ENCODE data around the gene PVRIG.
A peak's percentile ranks its signal among the peaks of the same experiment; 100 is the strongest.
"Not testable (repeated sequence)": the region's sequence is repeated elsewhere in the genome, so short reads cannot be mapped to it uniquely, and the experiment has no call there.

PVRIG gene

DNA sequence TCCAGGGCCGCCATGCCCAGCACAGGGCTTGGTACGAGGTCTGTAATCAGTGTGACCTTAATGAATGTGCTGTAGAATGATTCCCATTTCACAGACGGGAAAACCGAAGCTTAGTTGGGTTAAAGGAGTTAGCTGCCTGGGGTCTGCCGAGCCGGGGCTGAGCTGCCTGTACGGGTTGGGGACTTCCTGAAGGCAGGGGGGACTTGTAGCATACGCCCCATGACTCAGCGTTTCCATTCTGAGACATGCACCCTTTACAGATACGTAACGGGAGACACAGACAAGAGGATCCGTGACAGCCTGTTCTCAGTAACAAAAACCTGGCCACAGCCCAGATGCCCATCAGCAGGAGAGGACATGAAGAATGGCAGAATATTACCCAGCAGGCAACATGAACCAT is 23.6 kb downstream of the PVRIG start:
- DNase-seq, result not testable (repeated sequence)

DNA sequence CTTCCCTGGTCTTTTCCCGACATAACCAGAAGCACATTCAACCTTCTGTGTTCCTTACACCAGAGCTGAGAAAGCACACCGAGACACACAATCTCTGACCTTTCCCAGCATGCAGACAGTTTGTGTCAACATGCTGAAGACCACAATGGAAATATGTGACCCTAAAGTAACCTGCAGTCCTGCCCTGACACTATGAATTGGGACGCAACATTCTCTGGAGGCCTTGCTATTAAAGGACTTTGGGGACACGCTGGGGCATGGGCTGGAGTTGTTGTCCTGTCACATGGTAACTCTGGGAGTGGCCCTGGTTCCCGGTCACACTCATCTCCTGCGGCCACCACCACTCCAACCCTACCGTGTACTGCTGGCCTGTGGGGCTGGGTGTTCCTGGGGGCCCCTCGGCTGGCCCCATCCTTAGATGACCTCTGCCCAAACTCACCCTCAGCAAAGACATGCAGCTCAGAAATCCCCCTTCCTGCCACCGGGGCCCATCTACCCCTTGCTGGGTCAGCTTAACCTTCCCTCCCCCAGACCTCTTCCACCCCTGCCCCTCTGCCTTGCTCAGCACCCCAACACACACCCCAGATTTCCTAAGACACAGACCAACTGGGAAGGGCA is 25.3 kb downstream of the PVRIG start:
- not testable (repeated sequence) for DNase-seq

DNA sequence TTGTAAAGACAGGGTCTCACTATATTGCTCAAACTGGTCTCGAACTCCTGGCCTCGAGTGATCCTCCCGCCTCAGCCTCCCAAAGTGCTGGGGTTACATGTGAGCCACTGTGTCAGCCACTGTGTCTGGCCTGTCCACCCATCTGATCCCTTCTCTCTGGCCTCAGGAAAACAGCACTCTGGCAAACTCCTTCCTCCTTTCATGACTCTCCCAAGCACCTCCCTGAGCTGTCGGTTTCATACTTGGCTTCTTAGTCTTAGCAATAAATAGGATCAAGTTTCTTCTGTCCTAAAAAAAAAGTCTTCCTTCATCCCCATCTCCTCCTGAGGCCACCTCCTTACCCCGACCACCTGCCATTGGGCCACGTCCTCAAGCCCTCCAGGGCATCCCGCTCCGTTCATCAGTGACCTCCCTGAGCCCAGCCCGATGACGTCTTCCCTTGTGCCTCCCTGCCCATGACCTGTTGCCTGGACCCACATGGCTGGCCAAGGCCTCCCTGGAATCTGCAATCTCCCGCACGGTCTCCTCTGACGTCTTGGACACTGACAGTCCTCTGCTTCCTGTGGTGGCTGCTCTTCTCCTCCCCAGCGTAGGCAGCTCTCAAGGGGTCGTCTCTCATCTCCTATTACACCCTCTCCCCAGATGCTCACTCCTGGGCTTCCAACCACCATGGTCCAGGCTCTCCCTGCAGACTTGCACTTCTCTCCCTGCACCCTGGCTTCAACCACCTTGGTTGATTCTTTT is 26.5 kb downstream of the PVRIG start:
- DNase-seq, result not testable (repeated sequence)

- not testable (repeated sequence) for DNase-seq
Observed at GRCh38 chr7:100246865-100247137, 27.1 kb downstream of the PVRIG start.

DNA sequence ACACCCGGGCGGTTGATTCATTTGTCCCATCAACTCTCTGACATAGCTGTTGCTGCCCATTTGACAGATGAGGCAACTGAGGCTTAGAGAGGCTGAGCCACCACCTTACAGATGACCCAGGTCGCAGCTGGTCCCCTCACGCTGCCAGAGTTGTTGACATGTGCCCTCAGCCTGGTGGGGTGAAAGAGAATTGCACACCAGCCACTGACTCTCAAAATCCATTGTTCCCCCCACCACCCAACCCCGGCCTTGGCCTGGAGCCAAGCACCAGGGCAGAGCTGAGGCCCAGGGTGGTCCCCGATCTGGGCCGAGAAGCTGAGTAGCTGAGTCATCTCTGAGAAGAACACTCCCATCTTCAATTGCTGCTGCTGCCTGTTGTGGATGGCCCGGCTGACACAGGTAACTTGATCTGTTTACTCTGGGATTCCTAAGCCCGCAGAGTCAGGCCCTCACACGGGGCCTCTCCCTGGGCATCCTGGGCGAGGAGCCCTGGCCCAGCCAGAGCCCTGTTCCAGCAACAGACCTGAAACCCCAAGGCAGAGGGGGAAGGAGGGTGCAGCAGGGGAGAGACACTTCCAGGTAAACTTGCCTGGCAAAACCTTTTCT is 27.5 kb downstream of the PVRIG start:
- DNase-seq, result peak; percentile 48

DNA sequence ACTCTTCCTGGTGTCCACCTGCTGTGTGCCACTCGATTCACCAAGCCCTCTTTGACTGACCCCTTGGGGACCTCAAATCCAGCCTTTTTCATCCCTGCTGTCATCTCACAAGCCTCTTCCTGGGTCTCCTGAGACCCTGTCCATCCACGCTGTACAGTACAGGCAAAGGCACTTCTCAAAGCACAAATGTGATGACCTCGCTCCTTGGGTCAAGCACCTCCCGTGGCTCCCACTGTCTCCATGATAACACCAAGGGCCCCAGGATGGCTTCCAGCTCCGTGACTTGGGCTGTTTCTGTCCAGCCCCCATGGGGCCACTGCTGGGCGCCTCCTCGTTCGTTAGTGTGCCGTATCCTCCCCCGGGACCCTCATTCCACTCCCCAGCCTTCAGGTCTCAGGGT is 28.7 kb downstream of the PVRIG start:
- DNase-seq, result no peak

DNA sequence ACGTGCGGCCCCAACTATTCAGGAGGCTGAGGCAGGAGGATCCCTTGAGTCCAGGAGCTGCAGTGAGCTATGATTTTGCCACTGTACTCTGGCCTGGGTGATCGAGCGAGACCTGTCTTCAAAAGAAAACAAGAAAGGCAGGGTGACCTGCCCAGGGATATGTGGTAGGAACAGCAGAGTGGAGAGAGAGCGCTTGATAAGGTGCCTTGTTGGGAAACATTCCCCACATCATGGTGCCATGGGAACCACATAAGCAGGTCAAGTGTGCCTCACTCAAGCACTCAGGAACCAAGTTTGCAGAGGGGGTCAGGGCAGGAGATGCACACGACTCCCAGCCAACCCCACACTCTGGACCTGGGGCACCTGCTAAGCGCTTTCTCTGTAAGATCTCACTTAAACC is 37.3 kb downstream of the PVRIG start:
- DNase-seq, result no peak

DNA sequence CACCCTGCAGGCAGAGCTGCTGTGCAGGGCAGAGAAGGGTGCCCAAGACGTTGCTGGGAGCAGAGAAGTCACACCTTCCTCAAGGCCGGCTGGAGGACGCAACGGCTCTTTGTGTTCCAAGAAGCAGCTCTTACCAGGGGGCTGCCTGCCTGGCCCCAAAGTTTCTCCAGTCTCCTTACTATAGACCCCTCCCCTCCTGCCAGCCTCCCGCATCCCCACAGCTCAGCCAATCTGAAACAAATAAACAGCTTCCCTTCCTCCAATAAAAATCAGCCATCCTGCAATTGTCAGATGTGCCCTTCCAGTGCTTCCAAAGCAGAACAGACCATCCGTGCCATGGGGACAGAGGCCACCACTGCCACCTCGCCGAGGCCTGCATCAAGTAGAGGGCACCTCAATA is 40.2 kb downstream of the PVRIG start:
- DNase-seq, result not testable (repeated sequence)

- DNase-seq, result not testable (repeated sequence)
Observed at GRCh38 chr7:100262896-100263295, 43.1 kb downstream of the PVRIG start.

DNA sequence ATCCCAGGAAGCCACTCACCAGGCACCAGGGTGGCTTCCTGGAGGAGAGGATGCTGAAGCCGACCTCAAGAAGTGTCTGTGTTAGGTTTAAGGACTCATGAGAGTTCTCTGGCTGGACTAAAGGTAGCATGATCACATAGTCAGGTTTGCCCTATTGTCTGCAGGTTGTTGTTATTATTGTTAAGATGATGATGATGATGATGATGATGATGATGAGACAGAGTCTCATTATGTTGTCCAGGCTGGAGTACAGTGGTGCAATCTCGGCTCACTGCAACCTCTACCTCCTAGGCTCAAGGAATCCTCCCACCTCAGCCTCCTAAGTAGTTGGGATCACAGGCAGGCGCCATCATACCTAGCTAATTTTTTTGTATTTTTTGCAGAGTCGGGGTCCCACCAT is 44.5 kb downstream of the PVRIG start:
- not testable (repeated sequence) for DNase-seq

DNA sequence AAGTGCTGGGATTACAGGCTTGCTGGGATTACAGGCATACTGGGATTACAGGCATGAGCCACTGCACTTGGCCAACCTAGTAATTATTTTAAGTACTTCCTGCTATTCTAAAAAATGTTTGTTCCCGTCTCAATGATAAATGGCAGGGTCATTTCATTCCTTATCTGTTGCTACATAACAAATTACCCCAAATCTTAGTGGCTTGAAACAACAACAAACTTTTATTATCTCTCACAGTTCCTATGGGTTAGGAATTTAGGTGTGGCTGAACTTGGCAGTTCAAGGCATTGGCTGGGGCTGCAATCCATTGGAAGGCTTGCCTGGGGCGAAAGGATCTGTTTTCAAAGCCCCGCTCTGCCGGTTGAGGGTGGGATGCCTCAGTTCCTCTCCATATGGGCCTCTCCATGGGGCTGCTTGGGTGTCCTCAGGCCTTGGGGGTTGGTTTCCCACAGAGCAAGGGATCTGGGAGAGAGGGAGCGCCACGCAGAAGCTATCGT is 45.0 kb downstream of the PVRIG start:
- DNase-seq, result not testable (repeated sequence)

GRCh38 chr7:100265851-100266250 is 46.1 kb downstream of the PVRIG start:
- not testable (repeated sequence) for DNase-seq

DNA sequence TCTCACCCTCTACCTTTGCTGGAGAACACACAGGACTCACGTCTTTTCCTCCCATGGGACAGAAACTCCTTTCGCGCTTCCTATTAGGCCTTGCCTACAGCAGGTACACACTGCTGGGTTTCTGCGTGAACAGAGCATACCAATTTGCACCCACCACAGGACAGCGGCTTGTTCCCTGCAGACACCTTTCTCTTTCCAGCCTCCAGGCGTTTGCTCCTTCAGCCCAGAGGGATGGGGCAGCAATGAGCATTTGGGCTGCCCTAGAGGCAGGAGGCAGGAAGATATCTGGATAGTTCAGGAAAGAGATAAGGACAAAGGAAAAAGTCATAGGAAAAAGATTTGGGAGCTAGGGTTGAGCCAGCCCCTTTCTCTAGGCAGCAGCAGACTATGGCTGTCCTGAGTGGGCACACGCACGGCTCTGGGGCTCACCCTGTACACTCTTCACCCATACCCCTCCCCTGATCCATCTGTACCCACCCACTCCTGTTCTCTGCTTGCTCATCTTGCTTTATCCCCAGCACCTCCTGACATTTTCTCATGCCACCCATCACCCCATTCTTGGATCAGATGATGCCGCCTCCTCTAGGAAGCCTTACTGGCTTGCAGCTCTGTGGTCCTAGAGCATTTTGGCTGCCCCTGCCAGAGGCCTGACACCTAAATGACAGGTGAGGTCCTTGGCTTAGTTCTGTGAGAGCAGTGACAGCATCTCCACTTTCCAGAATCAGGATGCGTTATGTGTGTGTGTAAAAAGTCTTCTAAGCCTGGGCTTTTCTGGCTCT is 47.0 kb downstream of the PVRIG start:
- DNase-seq, result no peak

DNA sequence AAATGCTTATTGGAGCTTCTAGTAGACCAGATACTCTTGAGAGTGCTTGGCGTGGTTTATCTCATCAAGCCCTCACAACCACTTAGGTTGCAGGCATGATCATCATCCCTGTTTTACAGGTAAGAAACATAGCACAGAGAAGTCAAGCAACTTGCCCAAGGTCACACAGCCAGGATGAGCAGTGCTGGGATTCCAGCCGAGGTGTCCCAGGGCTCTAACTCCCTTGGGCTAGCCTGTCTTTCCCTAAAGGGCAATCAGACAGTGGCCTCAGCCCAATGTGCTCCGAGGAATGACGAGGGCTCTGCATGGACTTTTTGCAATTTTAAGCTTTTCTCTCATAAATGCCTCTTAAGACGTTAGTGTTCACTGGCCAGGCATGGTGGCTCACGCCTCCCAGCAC is 47.9 kb downstream of the PVRIG start:
- DNase-seq, result no peak

- DNase-seq, result not testable (repeated sequence)
Observed at GRCh38 chr7:100268882-100269281, 49.1 kb downstream of the PVRIG start.

DNA sequence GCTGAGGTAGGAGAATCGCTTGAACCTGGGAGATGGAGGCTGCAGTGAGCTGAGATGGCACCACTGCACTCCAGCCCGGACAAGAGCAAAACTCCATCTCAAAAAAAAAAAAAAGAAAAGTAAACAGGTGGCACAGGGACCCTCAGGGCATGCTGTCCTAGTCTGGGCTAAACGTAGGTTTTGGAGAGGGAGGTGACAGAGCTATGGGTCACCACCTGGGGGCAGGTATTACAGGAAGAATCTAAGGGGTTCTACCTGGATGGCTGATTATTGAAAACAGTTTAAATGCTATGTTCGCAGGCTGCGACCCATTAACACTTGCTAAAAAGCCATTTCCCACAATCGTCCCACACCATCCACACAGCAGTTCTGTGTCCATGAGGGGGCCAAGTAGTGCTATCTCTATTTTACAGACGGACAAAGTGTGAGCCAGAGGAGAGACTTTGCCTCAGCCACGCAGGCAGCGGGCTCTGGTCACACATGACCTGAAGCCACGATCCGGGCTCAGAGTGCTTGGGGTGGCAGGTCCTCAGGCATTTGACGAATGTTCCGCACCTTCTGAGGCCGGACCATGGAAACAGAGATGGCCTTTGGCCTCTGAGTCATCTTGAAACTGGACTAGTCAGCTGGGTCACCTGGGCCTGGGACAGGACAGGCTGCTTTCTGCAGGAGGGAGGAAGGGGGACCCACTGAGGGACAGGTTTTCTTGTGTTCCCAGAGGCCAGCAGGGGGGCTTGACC is 49.7 kb downstream of the PVRIG start:
- DNase-seq, result not testable (repeated sequence)

DNA sequence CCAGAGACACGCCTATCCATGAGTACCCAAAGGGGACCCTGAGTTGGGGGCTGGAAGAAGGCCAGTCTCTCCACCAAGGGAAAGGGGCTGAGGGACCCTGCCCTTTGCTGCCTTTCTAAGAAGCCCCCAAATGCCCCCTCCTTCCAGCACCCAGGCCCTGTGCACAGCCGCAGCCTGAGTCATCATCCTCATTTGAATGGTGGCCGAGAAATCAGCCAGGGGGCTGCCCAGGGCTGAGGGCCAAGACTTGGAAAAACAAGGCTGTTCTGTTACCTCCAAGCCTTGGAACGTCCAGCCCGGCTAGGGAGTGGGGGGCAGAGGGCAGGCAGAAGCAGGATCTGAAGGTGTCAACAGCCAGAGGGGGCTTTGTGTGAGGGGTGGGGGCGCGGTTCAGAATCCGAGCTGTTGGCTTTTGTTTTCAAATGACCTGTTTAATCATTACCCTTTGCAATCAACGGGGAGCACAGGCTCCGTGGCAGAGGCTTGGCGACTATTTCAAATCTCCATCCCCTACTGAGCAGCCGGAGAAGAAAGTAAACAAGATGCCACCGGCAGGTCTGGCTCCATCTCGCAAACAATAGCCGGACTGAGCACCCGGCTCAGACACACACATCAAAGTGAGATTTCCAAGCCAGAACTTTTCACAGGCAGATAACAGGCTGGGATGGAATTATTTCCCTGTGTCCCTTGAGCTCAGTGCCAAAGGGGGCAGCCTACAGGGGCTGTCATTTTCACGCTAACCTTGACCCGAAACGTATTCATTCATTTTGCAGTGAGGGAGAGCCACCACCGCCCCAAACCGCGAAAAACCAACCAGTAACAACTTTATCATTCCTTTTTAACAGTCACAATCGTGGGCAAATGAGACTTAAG is 50.5 kb downstream of the PVRIG start:
- peak; percentile 43 for DNase-seq
